ENCODE results near the gene TC2N.

- TF ChIP-seq CTCF (IDR thresholded peaks at IDR 0.05; ENCODE audit: borderline replicate concordance, extremely low read depth, low read length, poor library complexity, severe bottlenecking) (no peak), EZH2 (IDR thresholded peaks at IDR 0.05; ENCODE audit: borderline replicate concordance, low read depth, low read length, severe bottlenecking) (no peak)
Measured at GRCh38 chr14:91882776-91883175, 15.4 kb upstream of the TC2N start.

Measured in DND-41 (cell line).